ENCODE data around the gene MCF2L.

Gene MCF2L

GRCh38 chr13:113129480-113129879, 160.5 kb downstream of the MCF2L start:
- no peak for TF ChIP-seq CTCF (IDR thresholded peaks at IDR 0.05; ENCODE audit: insufficient read depth, low read length, poor library complexity, severe bottlenecking)
- TF ChIP-seq EZH2phosphoT487 (conservative IDR thresholded peaks at IDR 0.05; ENCODE audit: low read length) = no peak
- no peaks in the 10 kb centered on the region for H3K27me3 ChIP-seq (ENCODE audit: low read length)

GRCh38 chr13:113129921-113130750, 161.1 kb downstream of the MCF2L start:
- Histone ChIP-seq H3K9me3 (ENCODE audit: insufficient read depth, low read length) (no peaks in the 10 kb centered on the region), H3K9me2 (replicated peaks; ENCODE audit: insufficient read depth, low read length) (no peaks in the 10 kb centered on the region), H3K4me3 (ENCODE audit: insufficient read depth, low read length, poor library complexity, severe bottlenecking) (no peak overlapping the region), H3K27ac (ENCODE audit: low read depth, low read length) (no peak overlapping the region), H3K79me2 (ENCODE audit: insufficient read depth, low read length) (no peaks in the 10 kb centered on the region), H3K27me3 (ENCODE audit: low read length) (no peaks in the 10 kb centered on the region), H3K9ac (ENCODE audit: low read length) (no peak overlapping the region), H4K20me1 (ENCODE audit: low read depth, low read length) (no peaks in the 10 kb centered on the region), H3K36me3 (ENCODE audit: low read length) (no peaks in the 10 kb centered on the region), H3F3A (ENCODE audit: insufficient read depth) (no peaks in the 10 kb centered on the region), H3K4me2 (ENCODE audit: low read depth, low read length, poor library complexity, severe bottlenecking) (no peak overlapping the region), H2AFZ (ENCODE audit: low read depth, low read length, severe bottlenecking) (no peak overlapping the region)
- no peak for TF ChIP-seq EZH2phosphoT487 (conservative IDR thresholded peaks at IDR 0.05; ENCODE audit: low read length)
- no peak for TF ChIP-seq CTCF (IDR thresholded peaks at IDR 0.05; ENCODE audit: insufficient read depth, low read length, poor library complexity, severe bottlenecking)

More at GRCh38 chr13:113129480-113129879, 160.5 kb downstream of the MCF2L start:
- H2AFZ ChIP-seq (ENCODE audit: low read depth, low read length, severe bottlenecking) = no peak overlapping the region
- H3K36me3 ChIP-seq (ENCODE audit: low read length) = no peaks in the 10 kb centered on the region
- H3K4me2 ChIP-seq (ENCODE audit: low read depth, low read length, poor library complexity, severe bottlenecking) = no peak overlapping the region
- H4K20me1 ChIP-seq (ENCODE audit: low read depth, low read length) = no peaks in the 10 kb centered on the region
- H3K79me2 ChIP-seq (ENCODE audit: insufficient read depth, low read length) = no peaks in the 10 kb centered on the region
- H3F3A ChIP-seq (ENCODE audit: insufficient read depth) = no peaks in the 10 kb centered on the region
- no peak overlapping the region for H3K4me3 ChIP-seq (ENCODE audit: insufficient read depth, low read length, poor library complexity, severe bottlenecking)
- H3K9me2 ChIP-seq (replicated peaks; ENCODE audit: insufficient read depth, low read length) = no peaks in the 10 kb centered on the region
- no peaks in the 10 kb centered on the region for H3K9me3 ChIP-seq (ENCODE audit: insufficient read depth, low read length)
- no peak overlapping the region for H3K27ac ChIP-seq (ENCODE audit: low read depth, low read length)
- H3K9ac ChIP-seq (ENCODE audit: low read length) = no peak overlapping the region

GRCh38 chr13:113135281-113135760, 166.3 kb downstream of the MCF2L start:
- no peak overlapping the region for H3K4me3 ChIP-seq (ENCODE audit: insufficient read depth, low read length, poor library complexity, severe bottlenecking)
- H3K9ac ChIP-seq (ENCODE audit: low read length) = no peak overlapping the region
- no peaks in the 10 kb centered on the region for H3F3A ChIP-seq (ENCODE audit: insufficient read depth)
- no peaks in the 10 kb centered on the region for H3K9me2 ChIP-seq (replicated peaks; ENCODE audit: insufficient read depth, low read length)
- no peaks in the 10 kb centered on the region for H3K9me3 ChIP-seq (ENCODE audit: insufficient read depth, low read length)
- H4K20me1 ChIP-seq (ENCODE audit: low read depth, low read length) = no peaks in the 10 kb centered on the region
- H2AFZ ChIP-seq (ENCODE audit: low read depth, low read length, severe bottlenecking) = no peak overlapping the region
- no peaks in the 10 kb centered on the region for H3K79me2 ChIP-seq (ENCODE audit: insufficient read depth, low read length)
- no peak overlapping the region for H3K27ac ChIP-seq (ENCODE audit: low read depth, low read length)
- H3K4me2 ChIP-seq (ENCODE audit: low read depth, low read length, poor library complexity, severe bottlenecking) = no peak overlapping the region
- no peaks in the 10 kb centered on the region for H3K36me3 ChIP-seq (ENCODE audit: low read length)
- no peaks in the 10 kb centered on the region for H3K27me3 ChIP-seq (ENCODE audit: low read length)
- TF ChIP-seq EZH2phosphoT487 (conservative IDR thresholded peaks at IDR 0.05; ENCODE audit: low read length) = no peak
- no peak for TF ChIP-seq CTCF (IDR thresholded peaks at IDR 0.05; ENCODE audit: insufficient read depth, low read length, poor library complexity, severe bottlenecking)
